ENCODE measurements around the gene ACOX1. TPM values are rescaled to one million over a fixed set of nuclear protein-coding genes. Genes with fewer than 3 reads are reported as not detected.
A peak's percentile ranks its signal among the peaks of the same experiment; 100 is the strongest.

The ACOX1 gene
- total RNA-seq, 2 experiments from 2014 or later: 26.3 to 26.9 TPM

DNA sequence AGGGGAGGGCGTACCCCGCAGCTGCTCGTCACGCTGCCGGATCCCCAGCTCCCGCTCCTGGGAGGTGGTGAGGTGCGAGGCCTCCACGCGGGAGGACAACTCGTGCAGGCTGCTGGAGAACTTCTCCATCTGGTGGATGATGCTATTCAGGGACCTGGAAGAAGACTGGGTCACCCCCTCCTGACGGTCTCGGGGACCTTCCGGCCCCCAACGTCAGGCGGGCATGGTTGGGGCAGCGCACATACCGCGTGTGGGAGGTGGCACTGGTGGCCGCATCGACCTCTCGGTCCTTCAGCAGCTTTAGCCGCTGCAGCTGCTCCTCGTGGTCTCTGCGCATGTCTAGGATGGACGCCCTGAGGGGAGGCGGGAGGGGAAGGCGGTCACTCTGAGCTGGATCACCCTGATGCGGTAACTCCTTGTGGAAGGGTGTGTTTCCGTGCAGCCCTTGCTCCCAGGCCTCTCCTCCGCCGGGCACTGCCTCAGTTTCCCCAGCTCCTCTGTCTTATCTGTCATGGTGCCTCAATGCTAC, 61.0 kb downstream of the ACOX1 start:
- Mint-ChIP-seq H3K4me3 (no peak overlapping the region), H3K27ac (no peak overlapping the region), H3K9me3 (no peaks in the 10 kb centered on the region), H3K27me3 (no peaks in the 10 kb centered on the region), H3K36me3 (peaks cover 3% of the 10 kb centered on the region), H3K4me1 (no peaks in the 10 kb centered on the region)
- DNase-seq: no peak

DNA sequence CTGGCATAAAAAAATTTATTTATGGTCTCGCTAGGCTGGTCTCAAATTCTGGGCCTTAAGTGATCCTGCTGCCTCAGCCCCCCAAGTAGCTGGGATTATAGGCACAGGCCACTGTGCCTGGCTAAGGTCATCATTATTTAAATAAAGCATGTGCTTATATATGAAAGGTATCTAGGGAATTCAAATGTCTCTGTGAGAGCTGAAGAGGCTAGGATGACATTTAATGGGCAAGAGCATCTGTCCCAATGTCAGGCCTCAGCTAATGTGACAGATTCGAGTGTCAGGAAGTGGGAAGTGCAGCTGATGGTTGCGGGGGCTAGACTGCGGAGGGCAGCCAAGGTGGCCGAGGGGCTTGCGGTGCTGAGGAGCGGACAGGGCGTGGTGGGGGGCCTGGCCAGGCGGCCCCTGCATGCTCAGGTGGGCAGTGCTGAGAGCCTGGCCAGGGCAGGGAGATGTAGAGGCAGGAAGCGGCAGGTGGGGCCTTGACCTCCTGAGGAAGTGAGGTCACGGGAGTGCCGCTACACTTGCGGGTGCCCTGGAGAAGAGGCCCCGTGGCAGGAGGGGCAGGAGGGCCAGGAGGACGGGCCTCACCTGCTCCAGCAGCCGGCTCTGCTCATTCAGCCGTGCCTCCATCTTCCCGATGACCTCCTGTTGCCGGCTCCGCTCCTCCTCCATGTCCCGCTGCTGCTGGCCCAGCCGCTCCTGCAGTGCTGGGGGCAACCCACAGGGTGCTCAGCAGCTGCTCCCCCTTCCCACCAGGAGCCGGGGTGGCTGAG, 61.6 kb downstream of the ACOX1 start:
- no peak for DNase-seq
- Mint-ChIP-seq H3K4me3 (no peak overlapping the region), H3K9me3 (no peaks in the 10 kb centered on the region)

DNA sequence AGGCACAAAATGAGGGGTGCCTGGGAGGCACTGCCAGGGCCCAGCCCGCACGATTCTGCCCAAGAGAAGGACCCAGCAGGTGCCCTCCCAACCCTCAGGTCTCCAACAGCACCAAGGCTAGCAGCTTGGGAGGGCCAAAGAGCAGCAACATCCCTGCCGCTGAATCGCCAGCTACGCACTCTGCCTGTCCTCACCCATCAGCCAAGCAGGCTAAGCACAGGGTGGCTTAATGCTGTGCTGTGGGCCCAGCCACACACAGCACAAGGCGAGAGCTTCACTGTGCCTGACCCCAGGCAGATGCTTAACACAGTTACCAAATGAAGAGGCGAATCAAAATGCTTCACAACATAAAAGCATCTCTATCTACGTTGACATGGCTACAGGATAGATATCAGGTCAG, 63.7 kb downstream of the ACOX1 start:
- no peak for DNase-seq
- Mint-ChIP-seq H3K27me3 (no peaks in the 10 kb centered on the region), H3K36me3 (peaks cover 3% of the 10 kb centered on the region), H3K4me1 (no peaks in the 10 kb centered on the region), H3K4me3 (no peak overlapping the region), H3K9me3 (no peaks in the 10 kb centered on the region), H3K27ac (no peak overlapping the region)

More for the DNA sequence above, 61.6 kb downstream of the ACOX1 start:
- Mint-ChIP-seq H3K27ac (no peak overlapping the region), H3K4me1 (no peaks in the 10 kb centered on the region), H3K36me3 (peaks cover 3% of the 10 kb centered on the region), H3K27me3 (no peaks in the 10 kb centered on the region)

DNA sequence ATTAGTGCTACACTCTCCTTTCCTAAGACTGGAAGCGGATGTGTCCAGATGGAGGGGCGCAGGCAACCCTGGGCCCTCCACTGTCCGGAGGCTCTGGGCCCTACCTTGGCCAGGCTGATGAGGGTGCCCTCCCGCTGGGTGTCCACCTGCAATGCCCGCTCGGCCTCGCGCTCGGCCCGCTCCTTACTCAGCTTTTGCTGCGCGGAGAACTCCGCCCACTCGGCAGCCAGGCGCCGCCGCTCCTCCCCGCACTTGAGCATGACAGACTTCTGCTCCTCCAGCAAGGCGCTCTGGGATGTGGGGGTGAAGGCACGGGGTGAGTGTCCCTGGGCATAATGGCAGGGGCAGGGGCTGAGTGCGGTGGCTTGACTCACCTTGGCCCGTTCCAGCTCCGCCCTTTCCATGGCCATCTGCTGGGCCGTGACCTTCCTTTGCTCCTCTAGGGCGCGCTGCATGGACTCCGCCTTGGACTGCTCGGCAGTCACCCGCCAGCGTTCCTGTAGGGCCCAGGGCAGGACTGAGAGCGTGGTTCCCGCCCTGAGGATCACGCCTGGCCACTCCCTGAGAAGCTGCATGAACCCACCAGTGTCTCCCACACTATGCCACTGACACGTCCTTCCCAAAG, 64.2 kb downstream of the ACOX1 start:
- H3K36me3 Mint-ChIP-seq: peaks cover 3% of the 10 kb centered on the region
- DNase-seq: no peak
- no peaks in the 10 kb centered on the region for H3K27me3 Mint-ChIP-seq
- H3K4me1 Mint-ChIP-seq: peaks cover 3% of the 10 kb centered on the region
- H3K9me3 Mint-ChIP-seq: no peaks in the 10 kb centered on the region
- no peak overlapping the region for H3K4me3 Mint-ChIP-seq
- no peak overlapping the region for H3K27ac Mint-ChIP-seq

DNA sequence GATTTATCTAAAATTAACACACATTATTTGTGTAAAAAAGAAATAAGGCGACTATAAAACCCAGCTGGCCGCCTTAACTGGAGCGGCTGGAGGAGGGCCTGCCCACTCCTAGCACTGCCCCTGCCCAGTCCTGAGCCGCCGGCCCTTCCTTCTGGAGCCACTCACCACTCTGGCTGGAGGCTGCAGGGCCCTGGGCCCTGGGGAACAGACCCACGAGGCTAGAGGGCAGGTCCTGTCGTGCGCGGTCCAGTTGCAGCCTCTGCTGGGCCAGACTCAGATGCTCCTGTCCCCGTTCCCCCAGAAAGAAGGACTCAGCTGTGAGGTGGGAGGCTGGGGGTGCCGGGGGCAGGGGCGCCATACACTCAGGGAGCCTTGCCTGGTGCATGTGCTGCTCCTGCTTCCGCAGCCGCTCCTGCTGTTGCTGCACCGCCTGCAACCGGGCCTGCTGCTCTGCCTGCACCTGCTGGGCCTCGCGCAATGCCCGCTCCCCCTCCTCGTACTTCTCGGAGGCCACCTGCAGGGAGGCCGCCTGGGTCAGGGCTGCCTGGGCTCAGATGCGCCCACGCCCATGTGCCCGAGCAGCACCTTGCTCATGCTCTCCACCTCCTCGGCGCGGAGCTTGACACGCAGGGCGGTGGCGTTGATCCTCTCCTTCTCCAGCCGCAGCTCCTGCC, 65.3 kb downstream of the ACOX1 start:
- DNase-seq: no peak
- H3K9me3 Mint-ChIP-seq: no peaks in the 10 kb centered on the region
- peaks cover 3% of the 10 kb centered on the region for H3K36me3 Mint-ChIP-seq
- no peak overlapping the region for H3K27ac Mint-ChIP-seq
- H3K27me3 Mint-ChIP-seq: no peaks in the 10 kb centered on the region
- no peak overlapping the region for H3K4me3 Mint-ChIP-seq
- peaks cover 5% of the 10 kb centered on the region for H3K4me1 Mint-ChIP-seq

DNA sequence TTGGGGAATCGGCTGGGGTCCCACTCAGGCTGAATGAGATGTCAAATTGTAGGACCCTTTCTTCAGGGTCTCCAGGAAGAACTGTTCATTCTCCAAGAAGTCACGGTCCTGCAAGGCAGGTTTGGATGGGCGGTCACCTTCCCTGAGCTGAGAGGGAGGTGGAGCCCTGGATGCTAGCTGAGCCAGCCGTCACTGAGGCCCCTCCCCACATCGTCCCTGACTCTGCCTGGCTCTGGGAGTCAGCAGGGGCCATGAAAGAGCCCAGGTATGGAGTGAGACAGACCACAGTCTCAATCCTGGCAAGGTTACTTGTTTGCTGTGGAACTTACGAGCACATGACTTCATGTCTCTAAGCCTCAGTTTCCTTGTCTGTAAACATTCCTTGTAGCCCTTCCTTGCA, 68.3 kb downstream of the ACOX1 start:
- no peak overlapping the region for H3K27ac Mint-ChIP-seq
- no peaks in the 10 kb centered on the region for H3K9me3 Mint-ChIP-seq
- H3K36me3 Mint-ChIP-seq: peaks cover 2% of the 10 kb centered on the region
- no peak for DNase-seq
- H3K4me1 Mint-ChIP-seq: peaks cover 11% of the 10 kb centered on the region
- H3K27me3 Mint-ChIP-seq: no peaks in the 10 kb centered on the region
- H3K4me3 Mint-ChIP-seq: no peak overlapping the region

DNA sequence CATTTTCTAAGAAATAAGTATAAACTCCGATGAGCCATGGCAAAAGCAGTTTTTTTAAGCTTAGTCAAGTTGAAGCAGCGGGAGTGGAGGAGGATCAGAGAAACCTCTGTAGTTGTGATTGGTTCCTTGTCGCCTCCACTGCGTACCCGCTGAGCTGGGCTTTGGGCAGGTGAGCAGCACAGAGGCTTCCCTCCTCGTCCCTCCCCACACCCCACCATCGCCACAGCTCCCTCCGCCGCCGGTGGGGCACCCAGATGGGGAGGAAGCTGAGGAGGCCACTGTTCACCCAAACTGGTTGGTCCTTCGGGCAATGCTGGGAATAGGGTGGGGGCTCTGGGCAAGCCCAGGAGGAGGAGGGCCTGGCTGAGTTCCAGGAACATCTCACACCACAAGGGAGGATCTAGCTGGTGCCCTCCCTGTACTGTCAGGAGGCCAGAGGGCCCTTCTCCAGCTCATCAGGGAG, 69.1 kb downstream of the ACOX1 start:
- Mint-ChIP-seq H3K27me3 (no peaks in the 10 kb centered on the region), H3K4me1 (peaks cover 15% of the 10 kb centered on the region), H3K36me3 (peaks cover 2% of the 10 kb centered on the region), H3K4me3 (no peak overlapping the region), H3K27ac (peak overlapping the region; percentile 29), H3K9me3 (no peaks in the 10 kb centered on the region)
- DNase-seq: no peak

DNA sequence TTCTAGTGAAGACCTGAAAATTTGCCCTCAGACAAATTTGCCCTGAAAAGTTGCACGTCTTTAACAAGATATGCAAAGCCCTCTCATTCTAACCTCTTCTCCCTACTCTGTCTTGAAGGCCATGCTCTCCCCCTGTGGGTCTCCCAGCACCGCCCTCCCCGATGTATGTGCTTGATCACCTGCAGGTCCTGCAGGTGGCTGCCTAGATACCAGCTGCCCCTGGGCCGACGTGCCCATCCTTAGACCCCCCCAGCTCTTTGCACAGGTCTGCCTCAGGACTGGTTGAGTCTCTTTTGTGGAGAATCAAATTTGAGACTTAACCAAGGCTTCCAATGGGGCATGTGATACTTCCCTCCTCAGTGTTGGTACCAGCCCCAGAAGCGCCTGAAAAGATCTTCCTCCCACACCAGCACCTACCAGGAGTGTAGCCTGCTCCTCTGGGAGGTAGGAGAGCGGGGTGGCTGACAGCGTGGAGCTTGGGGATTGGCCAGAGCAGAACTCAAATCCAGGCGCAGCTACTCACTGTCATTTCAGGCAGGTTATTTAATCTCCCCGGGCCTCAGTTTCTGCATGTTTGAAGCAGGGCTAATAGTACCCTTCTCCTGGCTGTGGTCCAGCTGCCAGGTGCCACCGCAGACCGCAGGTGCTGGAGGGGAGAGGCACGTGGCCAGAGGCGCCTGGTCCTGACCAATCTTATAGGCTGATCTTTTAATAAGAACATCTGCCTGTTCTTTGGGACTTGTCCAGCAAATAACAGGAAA, 69.7 kb downstream of the ACOX1 start:
- no peak for DNase-seq
- Mint-ChIP-seq H3K4me1 (peaks cover 15% of the 10 kb centered on the region), H3K36me3 (no peaks in the 10 kb centered on the region), H3K27ac (no peak overlapping the region), H3K4me3 (no peak overlapping the region), H3K27me3 (no peaks in the 10 kb centered on the region), H3K9me3 (no peaks in the 10 kb centered on the region)

DNA sequence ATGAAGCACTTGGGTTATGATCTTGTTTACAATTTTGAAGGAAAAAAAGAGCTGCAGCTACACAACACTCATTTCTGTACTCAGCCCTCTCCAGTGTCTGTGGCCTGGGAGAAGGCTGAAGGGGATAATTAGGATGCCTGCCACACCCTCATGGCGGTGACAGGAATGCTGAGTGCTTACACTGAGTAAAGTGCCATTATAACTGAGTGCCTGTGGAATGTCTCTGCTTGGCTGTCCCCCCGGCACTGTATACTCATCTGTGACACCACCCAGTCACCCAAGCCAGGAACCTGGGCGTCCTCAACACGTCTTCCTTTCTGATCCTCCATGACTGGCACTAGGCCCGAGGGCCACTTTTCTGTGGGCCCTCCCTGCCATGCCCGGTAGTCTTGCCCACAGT, 70.8 kb downstream of the ACOX1 start:
- Mint-ChIP-seq H3K4me1 (peaks cover 15% of the 10 kb centered on the region), H3K36me3 (peaks cover 3% of the 10 kb centered on the region), H3K27ac (no peak overlapping the region), H3K4me3 (no peak overlapping the region), H3K27me3 (no peaks in the 10 kb centered on the region), H3K9me3 (no peaks in the 10 kb centered on the region)
- no peak for DNase-seq

DNA sequence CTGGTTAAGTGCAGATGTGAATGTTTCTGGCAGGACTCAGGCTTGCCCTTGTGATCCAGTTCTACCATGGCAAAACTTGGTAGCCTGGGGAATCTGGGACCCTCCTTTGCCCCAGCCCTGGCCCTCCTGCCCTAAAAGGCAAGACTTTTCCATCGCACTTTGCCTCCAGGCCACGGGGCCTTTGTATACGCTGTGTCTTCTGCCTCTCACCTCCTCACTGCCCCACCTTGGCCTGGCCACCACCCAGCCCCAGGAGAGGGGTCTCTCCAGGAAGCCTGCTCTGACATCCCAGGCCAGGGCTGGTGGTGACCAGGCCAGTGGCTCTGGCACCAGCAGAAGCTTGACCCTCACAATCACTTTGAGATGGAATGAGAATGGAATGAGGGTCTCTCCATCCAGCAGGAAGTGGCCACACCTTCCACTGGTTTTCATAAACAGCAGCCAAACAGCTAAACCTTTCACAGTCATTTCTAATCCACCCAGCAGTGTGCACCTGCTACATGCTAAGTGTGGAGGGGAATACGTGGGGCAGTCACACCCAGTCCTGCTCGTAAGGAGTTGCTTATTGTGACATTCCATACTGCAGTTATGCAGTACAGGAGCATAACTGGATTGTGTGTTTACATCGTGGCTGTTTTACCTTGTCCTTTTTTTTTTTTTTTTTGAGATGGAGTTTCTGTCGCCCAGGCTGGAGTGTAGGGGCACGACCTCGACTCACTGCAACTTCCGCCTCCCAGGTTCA, 72.7 kb downstream of the ACOX1 start:
- DNase-seq: no peak
- peaks cover 15% of the 10 kb centered on the region for H3K4me1 Mint-ChIP-seq
- H3K27me3 Mint-ChIP-seq: no peaks in the 10 kb centered on the region
- H3K36me3 Mint-ChIP-seq: peaks cover 9% of the 10 kb centered on the region
- H3K4me3 Mint-ChIP-seq: peak overlapping the region; percentile 37
- H3K9me3 Mint-ChIP-seq: no peaks in the 10 kb centered on the region
- no peak overlapping the region for H3K27ac Mint-ChIP-seq

DNA sequence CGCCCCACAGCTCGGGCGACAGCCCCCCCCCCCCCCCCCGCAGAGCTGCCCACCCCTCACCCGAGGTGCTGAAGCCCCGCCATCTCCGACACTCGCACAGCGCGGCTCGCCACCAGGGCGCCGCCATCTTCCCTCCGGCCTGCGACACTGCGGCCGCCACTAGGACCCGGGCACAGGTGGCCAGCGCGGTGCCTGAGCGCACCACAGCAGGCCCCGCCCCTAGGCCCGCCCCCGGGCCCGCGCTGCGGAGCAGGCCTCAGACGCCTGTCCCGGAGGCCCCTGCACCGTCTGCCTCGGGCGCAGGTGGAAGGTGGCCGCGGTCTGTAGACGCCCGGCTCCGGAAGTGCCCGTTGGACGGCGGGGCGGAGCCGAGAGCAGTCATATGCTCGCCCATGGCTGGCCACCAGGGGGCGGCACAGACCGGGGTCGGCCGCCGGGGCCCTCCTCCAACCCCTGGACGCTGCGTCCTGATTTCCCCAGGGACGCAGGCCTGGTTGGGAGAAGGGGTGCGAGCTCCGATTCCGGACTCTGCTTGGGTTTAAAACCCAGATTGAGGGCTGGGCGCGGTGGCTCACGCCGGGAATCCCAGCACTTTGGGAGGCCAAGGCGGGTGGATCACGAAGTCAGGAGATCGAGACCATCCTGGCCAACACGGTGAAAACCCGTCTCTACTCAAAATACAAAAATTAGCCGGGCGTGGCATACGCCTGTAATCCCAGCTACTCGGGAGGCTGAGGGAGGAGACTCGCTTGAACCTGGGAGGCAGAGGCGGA, 74.0 kb downstream of the ACOX1 start, which contains the start of gene MRPL38:
MRPL38 (minus strand) TSS at position 136 of the 773 bp plus-strand sequence; CDS start at position 127, 9 bp downstream.
- Mint-ChIP-seq H3K27me3 (no peaks in the 10 kb centered on the region), H3K4me1 (peaks cover 15% of the 10 kb centered on the region), H3K9me3 (no peaks in the 10 kb centered on the region), H3K27ac (peak within 1 kb of the TSS; percentile 93), H3K36me3 (peaks cover 11% of the 10 kb centered on the region), H3K4me3 (peak within 1 kb of the TSS; percentile 96)
- peak; percentile 99 for DNase-seq

DNA sequence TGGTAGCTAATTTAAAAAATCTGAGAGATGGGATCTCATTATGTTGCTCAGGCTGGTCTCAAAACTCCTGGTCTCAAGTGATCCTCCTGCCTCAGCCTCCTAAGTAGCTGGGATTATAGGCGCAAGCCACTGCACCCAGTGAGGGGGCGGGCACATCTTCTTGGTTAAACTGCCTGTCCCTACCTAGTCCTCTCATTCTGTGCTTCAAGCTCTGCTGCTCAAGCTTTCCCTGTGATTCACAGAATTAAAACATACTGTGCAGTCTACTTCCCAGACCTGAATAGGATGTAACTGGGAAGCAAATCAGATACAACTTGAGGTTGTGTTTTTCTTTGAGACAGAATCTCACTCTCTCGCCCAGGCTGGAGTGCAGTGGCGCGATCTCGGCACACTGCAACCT, 76.6 kb downstream of the ACOX1 start:
- Mint-ChIP-seq H3K4me3 (no peak overlapping the region), H3K4me1 (peaks cover 14% of the 10 kb centered on the region), H3K36me3 (peaks cover 14% of the 10 kb centered on the region), H3K9me3 (no peaks in the 10 kb centered on the region), H3K27me3 (no peaks in the 10 kb centered on the region), H3K27ac (peak overlapping the region; percentile 20)
- no peak for DNase-seq

DNA sequence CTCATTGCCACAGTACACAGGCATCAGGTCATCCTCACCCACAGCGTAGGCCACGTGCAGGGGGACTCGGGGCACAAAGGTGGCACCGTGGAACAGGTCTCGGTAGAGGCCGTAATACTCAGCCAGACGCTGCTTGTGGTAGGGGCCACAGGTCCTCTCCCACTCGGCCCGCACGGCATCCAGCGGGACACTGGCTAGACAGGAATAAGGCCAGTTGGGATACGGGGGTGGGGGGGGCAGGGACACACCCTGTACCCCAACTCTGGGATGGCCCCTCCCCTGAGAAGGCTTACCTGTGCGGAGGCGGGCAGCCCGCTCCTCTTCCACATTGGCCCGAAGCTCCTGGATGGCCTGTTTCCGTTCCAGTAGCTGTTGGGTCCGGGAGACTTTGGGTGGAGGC, 77.2 kb downstream of the ACOX1 start:
- H3K27ac Mint-ChIP-seq: no peak overlapping the region
- no peak for DNase-seq
- no peak overlapping the region for H3K4me3 Mint-ChIP-seq
- no peaks in the 10 kb centered on the region for H3K27me3 Mint-ChIP-seq
- H3K4me1 Mint-ChIP-seq: peaks cover 16% of the 10 kb centered on the region
- H3K9me3 Mint-ChIP-seq: no peaks in the 10 kb centered on the region
- peaks cover 14% of the 10 kb centered on the region for H3K36me3 Mint-ChIP-seq

Data from activated naive CD8-positive, alpha-beta T cell treated with anti-CD3 and anti-CD28 coated beads for 36 hours (primary cell).